ENCODE measurements around the gene KRTCAP2. TPM values are rescaled to one million over a fixed set of nuclear protein-coding genes. Genes with fewer than 3 reads are reported as not detected.

The KRTCAP2 gene
- total and polyA plus RNA-seq, 4 donors, result 49.8 to 224 (median 99.8) TPM

- DNase-seq (ENCODE audit: low spot score), result peak; percentile 89
- 2% methylated on average over 38 of the region's 38 CpGs for WGBS
- H3K9ac ChIP-seq (ENCODE audit: low read depth in 1 of 2, low read length in 2 of 2), result peak overlapping the region in 1 of 2 donors; percentile 16
- H3K36me3 ChIP-seq (ENCODE audit: control insufficient read depth in 4 of 4, insufficient read depth in 3 of 4, low read depth in 1 of 4, low read length in 3 of 4), result peaks cover 0 to 5% (median 0%) of the 10 kb centered on the region in 4 donors
- peaks cover 11 to 22% (median 14%) of the 10 kb centered on the region in 4 donors for H3K4me1 ChIP-seq (ENCODE audit: control insufficient read depth in 4 of 4, insufficient read depth in 4 of 4, low read length in 3 of 4)
- H3K27ac ChIP-seq (ENCODE audit: low read depth in 1 of 2, low read length in 2 of 2), result peak overlapping the region; percentile 42 to 61
- H3K4me3 ChIP-seq (ENCODE audit: low read depth in 1 of 3, low read length in 3 of 3), result peak overlapping the region; percentile 20 to 54 (median 32)
- H3K9me3 ChIP-seq (ENCODE audit: control insufficient read depth in 4 of 4, low read length in 3 of 4), result no peaks in the 10 kb centered on the region
- TF ChIP-seq TAF1 (conservative IDR thresholded peaks at IDR 0.05), result no peak
- no peak for TF ChIP-seq ZBTB33 (IDR thresholded peaks at IDR 0.05)
- no peak for TF ChIP-seq HNF4G (IDR thresholded peaks at IDR 0.05)
- no peak for TF ChIP-seq HNF4A (conservative IDR thresholded peaks at IDR 0.05)
- TF ChIP-seq REST (IDR thresholded peaks at IDR 0.05), result no peak
- no peak for TF ChIP-seq JUND (IDR thresholded peaks at IDR 0.05)
- TF ChIP-seq NR2F2 (IDR thresholded peaks at IDR 0.05), result no peak
- TF ChIP-seq YY1 (IDR thresholded peaks at IDR 0.05), result peak; percentile 8
- no peak for TF ChIP-seq GABPA (IDR thresholded peaks at IDR 0.05 in 1 of 2, conservative IDR thresholded peaks at IDR 0.05 in 1 of 2)
- TF ChIP-seq RAD21 (IDR thresholded peaks at IDR 0.05), result peak in 1 of 2 donors; percentile 79
- TF ChIP-seq FOXA1 (IDR thresholded peaks at IDR 0.05), result no peak
- no peak for TF ChIP-seq MAX (IDR thresholded peaks at IDR 0.05)
- TF ChIP-seq SP1 (IDR thresholded peaks at IDR 0.05), result peak; percentile 37
- TF ChIP-seq CTCF (IDR thresholded peaks at IDR 0.05; ENCODE audit: low read depth, low read length, missing input control), result peak; percentile 87
- peaks cover 0 to 4% (median 0%) of the 10 kb centered on the region in 4 donors for H3K27me3 ChIP-seq (ENCODE audit: control insufficient read depth in 4 of 4, insufficient read depth in 4 of 4, low read length in 3 of 4)
Observed at GRCh38 chr1:155193275-155193990, 20.3 kb upstream of the KRTCAP2 start.
